ENCODE data around the gene RAB5A. TPM values are rescaled to one million over a fixed set of nuclear protein-coding genes. Genes with fewer than 3 reads are reported as not detected.

The RAB5A gene
- total and polyA plus RNA-seq, 2 donors (not counting 3 experiments of a cell fraction or from before 2014, with no cell fraction given), result 20.6 to 63.8 TPM

- Histone ChIP-seq H3K79me2 (ENCODE audit: control insufficient read depth, insufficient read depth, low read length) (no peaks in the 10 kb centered on the region), H3K4me3 (replicated peaks in 1 of 3; ENCODE audit: insufficient read depth in 1 of 3, low read depth in 1 of 3, low read length in 3 of 3) (no peak overlapping the region), H3K4me2 (ENCODE audit: insufficient read depth, low read length) (no peak overlapping the region), H3K9me1 (replicated peaks; ENCODE audit: control insufficient read depth, extremely low read depth, insufficient read depth, low read length) (no peaks in the 10 kb centered on the region), H4K20me1 (replicated peaks; ENCODE audit: control insufficient read depth, extremely low read depth, insufficient read depth, low read length) (no peaks in the 10 kb centered on the region), H2AFZ (ENCODE audit: low read depth, low read length) (no peak overlapping the region), H3K4me1 (ENCODE audit: control insufficient read depth, extremely low read depth, insufficient read depth, low read length) (no peaks in the 10 kb centered on the region), H3K36me3 (ENCODE audit: control insufficient read depth in 2 of 2, extremely low read depth in 1 of 2, insufficient read depth in 2 of 2, low read length in 2 of 2) (no peaks in the 10 kb centered on the region), H3K27me3 (ENCODE audit: control insufficient read depth in 2 of 2, insufficient read depth in 2 of 2, low read length in 2 of 2) (no peaks in the 10 kb centered on the region), H3K9me3 (replicated peaks; ENCODE audit: control insufficient read depth, insufficient read depth, low read length) (no peaks in the 10 kb centered on the region), H3K27ac (ENCODE audit: insufficient read depth, low read depth, low read length) (no peak overlapping the region), H3K9ac (replicated peaks; ENCODE audit: extremely low read depth, insufficient read depth, low read length) (no peak overlapping the region)
- ChIA-PET CTCF (no interaction called here), POLR2A (no interaction called here)
- intact Hi-C loops (cut with micrococcal nuclease) (no loop called here), dilution Hi-C loops (cut with MboI; ENCODE audit: extremely low pct_ligation_motif_present, low sequenced_read_pairs) (no loop called here)
- DNase-seq (ENCODE audit: low read depth, low spot score) (no peak), FAIRE-seq (no peak)
- TF ChIP-seq POLR2AphosphoS5 (IDR thresholded peaks at IDR 0.05; ENCODE audit: insufficient read depth, low read depth, low read length) (no peak), JUN (IDR thresholded peaks at IDR 0.05; ENCODE audit: borderline replicate concordance, insufficient read depth, insufficient read length, low read depth) (no peak), MYC (IDR thresholded peaks at IDR 0.05; ENCODE audit: low read depth, low read length) (no peak), CTCF (IDR thresholded peaks at IDR 0.05; ENCODE audit: extremely low read depth in 1 of 2, insufficient read depth in 1 of 2, low read depth in 1 of 2, low read length in 2 of 2) (no peak), MAX (IDR thresholded peaks at IDR 0.05; ENCODE audit: insufficient read depth, insufficient read length) (no peak), POLR2A (IDR thresholded peaks at IDR 0.05; ENCODE audit: low read depth, low read length) (no peak), EZH2 (IDR thresholded peaks at IDR 0.05; ENCODE audit: borderline replicate concordance, low read depth, low read length, severe bottlenecking) (no peak), FOS (IDR thresholded peaks at IDR 0.05; ENCODE audit: borderline replicate concordance, insufficient read depth, low read length) (no peak), GATA2 (IDR thresholded peaks at IDR 0.05; ENCODE audit: insufficient read depth, insufficient read length, low read depth, low read length) (no peak)
- no TSS peak for BruUV-seq (replicated peaks)
Observed at GRCh38 chr3:19940643-19941042, 6.3 kb upstream of the RAB5A start.

Measured in endothelial cell of umbilical vein (primary cell).